Panc1 (cell line): ENCODE measurements around the gene PRUNE2.

ENCODE experiments used
- POLR2AphosphoS5 ChIP-seq: IDR thresholded peaks from 2 replicates; pipeline ENCODE4 v1.6.1; 2012; ENCODE audit warnings: mild to moderate bottlenecking, low read depth, low read length, moderate library complexity
- TCF7L2 ChIP-seq: IDR thresholded peaks from 2 replicates; pipeline ENCODE4 v1.6.1; 2011; ENCODE audit warnings: mild to moderate bottlenecking, low read depth, low read length, inconsistent platforms
- TF ChIP-seq, protein P1 (sequence below): fragments of 450-650 bp; IDR thresholded peaks from 2 replicates; pipeline ENCODE4 v1.5.1; 2017; ENCODE audit warnings: mild to moderate bottlenecking
- TF ChIP-seq, protein P2 (sequence below), 2 experiments: IDR thresholded peaks; 2 replicates each; pipeline ENCODE4 v1.6.1; 2011 to 2012; ENCODE audit warnings: low read depth in 2 of 2, control low read depth in 1 of 2, low read length in 1 of 2, mild to moderate bottlenecking in 1 of 2, moderate library complexity in 1 of 2; ENCODE audit not compliant: insufficient read depth in 1 of 2

DNA sequence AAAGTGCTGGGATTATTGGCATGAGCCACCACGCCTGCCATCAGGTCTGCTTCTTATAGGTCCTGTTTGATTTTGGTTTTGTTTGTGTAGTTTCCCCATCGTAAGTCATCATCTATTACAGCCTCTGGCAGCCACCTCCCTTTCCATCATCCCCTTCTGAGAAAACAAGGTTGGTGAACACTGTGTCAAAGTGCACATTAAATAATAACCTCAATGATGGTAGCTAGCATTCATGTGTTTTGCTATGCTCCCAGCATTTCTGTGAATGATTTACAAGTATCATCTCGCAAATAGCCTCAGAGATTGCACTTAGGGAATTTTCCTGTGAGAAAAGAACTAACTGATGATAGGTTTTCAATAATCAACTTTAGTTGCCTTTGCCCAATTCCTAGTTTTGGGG is 9.9 kb downstream of the PRUNE2 start:
- TF ChIP-seq, protein P1, sequence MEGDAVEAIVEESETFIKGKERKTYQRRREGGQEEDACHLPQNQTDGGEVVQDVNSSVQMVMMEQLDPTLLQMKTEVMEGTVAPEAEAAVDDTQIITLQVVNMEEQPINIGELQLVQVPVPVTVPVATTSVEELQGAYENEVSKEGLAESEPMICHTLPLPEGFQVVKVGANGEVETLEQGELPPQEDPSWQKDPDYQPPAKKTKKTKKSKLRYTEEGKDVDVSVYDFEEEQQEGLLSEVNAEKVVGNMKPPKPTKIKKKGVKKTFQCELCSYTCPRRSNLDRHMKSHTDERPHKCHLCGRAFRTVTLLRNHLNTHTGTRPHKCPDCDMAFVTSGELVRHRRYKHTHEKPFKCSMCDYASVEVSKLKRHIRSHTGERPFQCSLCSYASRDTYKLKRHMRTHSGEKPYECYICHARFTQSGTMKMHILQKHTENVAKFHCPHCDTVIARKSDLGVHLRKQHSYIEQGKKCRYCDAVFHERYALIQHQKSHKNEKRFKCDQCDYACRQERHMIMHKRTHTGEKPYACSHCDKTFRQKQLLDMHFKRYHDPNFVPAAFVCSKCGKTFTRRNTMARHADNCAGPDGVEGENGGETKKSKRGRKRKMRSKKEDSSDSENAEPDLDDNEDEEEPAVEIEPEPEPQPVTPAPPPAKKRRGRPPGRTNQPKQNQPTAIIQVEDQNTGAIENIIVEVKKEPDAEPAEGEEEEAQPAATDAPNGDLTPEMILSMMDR: no peak
- no peak for TF ChIP-seq POLR2AphosphoS5
- no peak for TF ChIP-seq TCF7L2
- TF ChIP-seq, protein P2, sequence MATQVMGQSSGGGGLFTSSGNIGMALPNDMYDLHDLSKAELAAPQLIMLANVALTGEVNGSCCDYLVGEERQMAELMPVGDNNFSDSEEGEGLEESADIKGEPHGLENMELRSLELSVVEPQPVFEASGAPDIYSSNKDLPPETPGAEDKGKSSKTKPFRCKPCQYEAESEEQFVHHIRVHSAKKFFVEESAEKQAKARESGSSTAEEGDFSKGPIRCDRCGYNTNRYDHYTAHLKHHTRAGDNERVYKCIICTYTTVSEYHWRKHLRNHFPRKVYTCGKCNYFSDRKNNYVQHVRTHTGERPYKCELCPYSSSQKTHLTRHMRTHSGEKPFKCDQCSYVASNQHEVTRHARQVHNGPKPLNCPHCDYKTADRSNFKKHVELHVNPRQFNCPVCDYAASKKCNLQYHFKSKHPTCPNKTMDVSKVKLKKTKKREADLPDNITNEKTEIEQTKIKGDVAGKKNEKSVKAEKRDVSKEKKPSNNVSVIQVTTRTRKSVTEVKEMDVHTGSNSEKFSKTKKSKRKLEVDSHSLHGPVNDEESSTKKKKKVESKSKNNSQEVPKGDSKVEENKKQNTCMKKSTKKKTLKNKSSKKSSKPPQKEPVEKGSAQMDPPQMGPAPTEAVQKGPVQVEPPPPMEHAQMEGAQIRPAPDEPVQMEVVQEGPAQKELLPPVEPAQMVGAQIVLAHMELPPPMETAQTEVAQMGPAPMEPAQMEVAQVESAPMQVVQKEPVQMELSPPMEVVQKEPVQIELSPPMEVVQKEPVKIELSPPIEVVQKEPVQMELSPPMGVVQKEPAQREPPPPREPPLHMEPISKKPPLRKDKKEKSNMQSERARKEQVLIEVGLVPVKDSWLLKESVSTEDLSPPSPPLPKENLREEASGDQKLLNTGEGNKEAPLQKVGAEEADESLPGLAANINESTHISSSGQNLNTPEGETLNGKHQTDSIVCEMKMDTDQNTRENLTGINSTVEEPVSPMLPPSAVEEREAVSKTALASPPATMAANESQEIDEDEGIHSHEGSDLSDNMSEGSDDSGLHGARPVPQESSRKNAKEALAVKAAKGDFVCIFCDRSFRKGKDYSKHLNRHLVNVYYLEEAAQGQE (IDR thresholded peaks at IDR 0.05; ENCODE audit: insufficient read depth in 1 of 2, low read depth in 2 of 2, low read length in 1 of 2): no peak
